GM18909 (cell line): ENCODE measurements around the gene PADI2.

Source experiments
- ATAC-seq: cut with Tn5 transposase; IDR thresholded peaks from one replicate; pipeline ENCODE4 v1.9.1; 2021; ENCODE audit warnings: mild to moderate bottlenecking; ENCODE audit not compliant: unreplicated experiment, poor library complexity

Gene PADI2

GRCh38 chr1:17117451-17118265, 1.6 kb downstream of the PADI2 start:
- ATAC-seq = no peak

GRCh38 chr1:17116643-17117042, 2.6 kb downstream of the PADI2 start:
- ATAC-seq = no peak

GRCh38 chr1:17113963-17114362, 5.3 kb downstream of the PADI2 start:
- no peak for ATAC-seq

DNA sequence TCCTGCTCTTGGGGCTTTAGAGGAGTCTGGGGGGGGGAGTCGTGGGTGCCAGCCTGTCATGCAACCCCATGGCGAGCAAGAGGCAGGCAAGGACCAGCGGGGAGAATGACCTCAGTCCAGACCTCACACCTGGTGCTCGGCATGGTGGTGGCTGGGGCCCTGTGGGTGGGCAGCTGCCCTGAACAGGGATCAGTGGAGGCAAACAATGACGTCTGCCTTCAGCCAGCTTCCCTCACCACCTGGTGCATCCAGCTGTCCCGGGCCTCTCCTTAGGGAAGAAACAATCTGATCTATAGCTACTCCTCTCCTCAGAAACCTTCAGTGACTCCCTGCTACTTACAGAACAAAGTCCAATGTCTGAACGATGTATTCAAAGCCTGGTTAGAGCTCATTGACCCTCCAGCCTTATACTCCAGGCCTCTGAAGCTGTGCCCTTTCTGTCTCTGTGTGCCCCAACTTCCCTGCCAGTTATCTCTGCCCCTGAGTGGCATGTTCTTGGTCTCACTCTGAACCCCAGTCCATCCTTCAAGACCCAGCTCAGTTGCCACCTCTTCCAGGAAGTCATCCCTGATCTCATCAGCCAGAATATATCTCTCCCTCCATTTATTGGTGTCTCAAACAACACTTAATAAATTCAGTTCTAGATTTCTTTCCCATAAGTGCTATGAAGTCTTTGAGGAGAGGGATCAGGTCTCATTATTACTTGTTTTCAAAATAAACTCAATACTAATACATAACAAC, 6.6 kb downstream of the PADI2 start:
- no peak for ATAC-seq

DNA sequence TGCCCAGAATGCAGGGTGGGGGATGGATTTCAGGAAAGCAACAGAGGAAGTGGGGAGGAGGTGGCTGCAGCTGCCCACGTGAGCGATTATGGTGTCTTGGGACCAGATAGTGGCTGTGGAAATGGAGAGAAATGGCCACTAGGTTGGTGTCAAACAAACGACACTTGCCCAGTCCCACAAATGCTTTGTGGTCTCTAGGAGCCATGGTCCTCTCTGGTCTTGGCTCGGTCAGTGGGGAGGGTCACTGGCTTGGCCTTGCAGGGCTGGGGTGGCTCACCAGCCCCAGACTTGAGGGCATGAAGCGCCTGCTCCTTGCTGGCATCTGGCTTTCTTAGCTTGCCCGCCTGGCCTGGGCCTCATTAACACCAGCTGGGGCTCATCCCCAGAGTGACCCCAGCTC, 7.2 kb downstream of the PADI2 start:
- ATAC-seq = no peak

GRCh38 chr1:17110555-17110926, 8.7 kb downstream of the PADI2 start:
- ATAC-seq = no peak

GRCh38 chr1:17109892-17110554, 9.2 kb downstream of the PADI2 start:
- ATAC-seq = no peak

DNA sequence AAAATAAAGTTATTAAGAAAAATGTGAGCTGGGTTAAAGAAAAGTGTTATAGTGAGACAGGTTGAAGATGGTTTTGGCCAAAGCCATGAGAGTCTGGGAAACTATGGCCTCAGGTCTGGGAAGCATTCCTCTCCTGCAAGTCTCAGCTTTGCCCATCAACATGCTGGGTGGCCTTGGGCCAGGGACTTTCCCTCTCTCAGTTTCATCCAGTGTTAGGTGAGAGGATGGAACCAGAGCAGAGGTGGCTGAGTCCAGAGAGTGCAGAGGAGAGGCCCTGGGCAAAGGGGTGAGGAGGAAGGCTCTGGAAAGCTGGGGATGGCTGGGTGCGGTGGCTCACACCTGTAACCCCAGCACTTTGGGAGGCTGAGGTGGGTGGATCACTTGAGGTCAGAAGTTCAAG, 10.5 kb downstream of the PADI2 start:
- no peak for ATAC-seq

DNA sequence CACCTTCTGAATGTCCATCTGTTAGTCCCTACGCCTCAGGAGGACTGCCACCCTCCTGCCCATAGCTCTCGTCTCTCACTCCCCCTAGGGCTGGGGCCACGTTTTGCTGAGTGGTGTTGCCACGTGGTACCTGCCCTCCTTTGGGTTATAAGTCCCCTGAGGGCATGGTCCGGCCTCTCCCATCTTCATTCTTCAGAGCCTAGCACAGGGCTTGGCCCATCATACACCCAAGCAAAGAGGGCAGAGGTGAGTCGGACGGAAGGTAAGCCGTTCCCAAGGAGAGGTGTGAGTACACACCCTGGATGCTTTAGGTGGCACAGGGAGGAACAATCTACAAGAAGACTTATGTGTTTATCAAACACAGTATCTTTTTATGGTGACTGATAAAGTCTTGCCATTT, 10.9 kb downstream of the PADI2 start:
- ATAC-seq = no peak

DNA sequence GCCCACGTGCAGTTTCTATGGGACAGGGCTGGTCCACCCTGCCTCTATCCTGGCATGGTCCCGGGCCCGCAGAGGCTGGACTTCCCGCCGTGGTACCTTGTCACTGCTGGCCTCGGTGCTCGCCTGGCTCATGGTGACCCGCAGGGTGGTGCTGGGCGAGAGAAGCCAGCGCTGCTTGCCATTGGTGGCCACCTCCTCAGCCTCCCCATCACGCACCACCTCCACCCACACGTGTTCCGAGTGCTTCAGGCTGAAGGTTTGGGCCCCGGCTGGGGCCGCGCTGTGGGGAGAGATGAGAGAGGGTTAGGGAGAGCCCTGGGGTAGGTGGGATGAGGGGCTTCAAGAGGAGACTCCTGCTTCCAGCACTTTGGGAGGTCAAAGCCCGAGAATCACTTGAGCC, 14.5 kb downstream of the PADI2 start:
- no peak for ATAC-seq

DNA sequence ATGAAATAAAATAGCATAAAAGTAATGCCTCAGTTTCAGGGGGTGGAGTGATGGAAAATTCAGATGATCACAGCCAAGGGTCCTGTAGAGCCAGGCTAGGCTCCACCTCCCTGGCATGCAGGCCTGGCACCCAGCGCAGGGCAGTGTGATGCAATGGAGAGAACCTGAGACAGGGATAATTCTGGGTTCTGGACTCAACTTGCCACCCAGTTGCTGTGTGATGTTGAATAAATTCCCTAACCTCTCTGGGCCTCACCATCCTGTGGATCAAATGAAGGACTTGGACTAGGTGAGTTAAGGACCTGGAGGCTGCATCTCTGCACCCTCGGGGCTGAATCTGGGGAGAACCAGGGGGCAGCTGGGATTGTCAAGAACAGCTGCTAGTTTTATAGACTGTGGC, 17.0 kb downstream of the PADI2 start:
- no peak for ATAC-seq

DNA sequence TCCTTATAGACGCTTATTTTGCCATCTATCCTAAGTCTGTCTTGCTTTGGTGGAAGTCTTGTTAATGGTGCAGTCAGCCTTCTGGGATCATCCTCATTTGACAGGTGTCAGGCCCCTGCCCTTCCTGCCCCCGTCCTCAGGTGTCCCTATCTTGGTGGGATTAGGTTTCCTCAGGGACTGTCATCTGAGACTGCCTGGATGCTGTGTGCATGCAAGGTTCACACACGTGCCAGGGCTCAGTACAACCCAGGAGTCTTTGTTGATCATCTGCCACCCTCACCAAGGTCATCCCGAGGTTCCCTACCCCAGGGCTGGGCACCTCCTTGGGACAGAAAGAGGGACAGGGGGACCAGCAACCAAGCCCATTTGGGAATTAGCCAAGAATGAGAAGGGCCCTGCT, 18.0 kb downstream of the PADI2 start:
- no peak for ATAC-seq

DNA sequence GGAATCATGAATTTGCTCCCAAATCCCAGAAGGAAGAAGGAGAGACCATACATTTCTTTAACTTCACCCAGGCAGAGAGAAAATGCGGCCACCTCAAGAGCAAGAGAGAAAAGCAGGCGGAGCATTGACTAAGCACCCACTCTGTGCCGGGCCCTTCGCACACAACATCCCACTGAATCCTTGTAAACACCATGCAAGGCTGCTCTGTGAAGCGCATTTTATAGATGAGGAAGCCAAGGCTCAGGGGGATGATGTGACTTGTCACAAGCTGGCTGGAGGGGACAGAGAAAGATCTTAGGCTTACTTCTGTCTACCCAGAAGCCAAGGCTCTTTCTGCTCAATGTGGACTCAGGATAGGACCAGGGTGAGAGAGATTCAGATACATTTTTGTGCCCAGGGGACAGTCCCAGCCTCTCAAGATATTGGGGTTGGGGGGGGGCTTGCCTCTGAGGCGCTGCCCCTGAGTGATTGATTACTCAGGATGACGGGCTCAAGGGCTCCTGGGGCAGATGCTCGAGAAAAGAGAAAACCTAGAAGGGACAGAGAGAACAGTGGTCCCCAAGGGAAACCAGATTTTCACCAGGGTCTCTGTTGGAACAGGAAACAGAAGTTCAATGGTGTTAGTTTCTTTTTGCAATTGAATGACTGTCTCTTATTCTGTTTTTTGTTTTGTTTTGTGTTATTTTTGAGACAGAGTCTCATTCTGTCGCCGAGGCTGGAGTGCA, 19.5 kb downstream of the PADI2 start:
- ATAC-seq = no peak

GRCh38 chr1:17098446-17099317, 20.6 kb downstream of the PADI2 start:
- no peak for ATAC-seq

DNA sequence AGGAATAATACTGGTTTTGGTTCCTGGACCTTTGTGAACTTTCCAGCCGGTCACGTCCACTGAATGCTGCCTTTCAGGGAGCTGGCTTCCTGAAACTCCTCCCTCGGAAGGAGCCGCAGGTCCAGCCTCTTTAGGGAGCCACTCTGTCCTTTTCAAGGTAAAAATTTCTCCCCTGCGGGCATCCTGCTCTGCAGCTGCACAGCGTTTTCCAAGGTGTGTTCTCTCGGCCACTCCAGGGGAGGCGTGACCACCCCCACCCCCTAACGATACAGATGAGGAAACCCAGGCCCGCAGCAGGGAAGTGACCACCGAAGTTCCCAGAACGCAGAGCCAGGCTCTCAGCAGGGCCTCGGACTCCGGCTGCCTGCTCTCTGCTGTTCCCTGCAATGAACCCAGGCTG, 21.5 kb downstream of the PADI2 start:
- ATAC-seq = no peak

DNA sequence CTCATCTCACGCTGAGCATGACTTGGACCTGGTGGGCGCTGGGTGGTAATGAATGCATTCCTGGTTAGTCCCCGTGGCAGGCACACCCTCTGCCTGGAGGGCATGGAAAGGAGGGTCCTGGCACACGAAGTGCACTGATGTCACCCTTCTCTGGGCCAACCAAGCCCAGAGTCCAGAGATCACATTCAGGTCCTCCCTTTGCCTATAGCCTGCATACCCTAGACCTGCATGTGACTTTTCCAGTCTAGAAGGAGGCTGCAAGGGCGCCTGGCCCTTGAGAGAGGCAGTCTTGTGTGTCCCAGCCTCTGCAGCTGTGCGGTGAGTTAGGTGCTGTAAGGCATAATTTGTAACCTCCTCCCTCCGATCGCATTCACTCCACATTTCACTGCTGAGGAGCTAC, 22.1 kb downstream of the PADI2 start:
- no peak for ATAC-seq

DNA sequence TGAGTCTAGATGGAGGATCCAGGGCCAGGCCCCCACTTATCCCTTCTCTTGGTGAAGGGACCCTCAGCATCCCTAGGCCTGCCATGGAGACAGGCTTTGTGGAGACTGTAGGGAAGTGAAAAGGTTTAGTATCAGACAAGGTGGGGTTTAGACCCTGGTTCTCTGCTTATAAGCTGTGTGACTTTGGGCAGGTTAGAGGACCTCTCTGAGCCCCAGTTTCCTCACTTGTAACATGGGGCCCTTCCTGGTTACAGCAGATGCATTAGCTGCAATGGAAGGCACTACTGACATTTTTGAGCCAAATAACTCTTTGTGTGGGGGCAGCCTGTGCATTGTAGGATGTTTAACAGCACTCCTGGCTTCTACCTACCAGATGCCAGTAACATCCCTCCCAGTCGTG, 22.7 kb downstream of the PADI2 start:
- no peak for ATAC-seq

GRCh38 chr1:17095141-17095540, 24.1 kb downstream of the PADI2 start:
- ATAC-seq = no peak

GRCh38 chr1:17094664-17095063, 24.6 kb downstream of the PADI2 start:
- ATAC-seq = no peak
